ENCODE measurements around the gene LCE3B. TPM values are rescaled to one million over a fixed set of nuclear protein-coding genes. Genes with fewer than 3 reads are reported as not detected.

LCE3B gene
- total RNA-seq, 5 donors from 2014 or later (not counting 1 experiment from before 2014, with no cell fraction given): not detected

- Histone ChIP-seq H3K4me3 (ENCODE audit: control insufficient read depth in 1 of 2, extremely low read depth in 1 of 2, low read length in 1 of 2) (no peak within 1 kb of the TSS), H3K27me3 (replicated peaks in 1 of 2; ENCODE audit: control insufficient read depth in 2 of 2, extremely low read depth in 1 of 2, insufficient read depth in 2 of 2, low read length in 1 of 2) (peaks cover 0 to 25% of the 10 kb centered on the region in 2 experiments), H3K36me3 (ENCODE audit: control insufficient read depth in 2 of 2, extremely low read depth in 1 of 2, insufficient read depth in 1 of 2, low read length in 1 of 2) (no peaks in the 10 kb centered on the region), H3K9me3 (no peaks in the 10 kb centered on the region), H3K27ac (ENCODE audit: low read length) (no peak within 1 kb of the TSS), H3K4me1 (ENCODE audit: control insufficient read depth in 1 of 2, extremely low read depth in 1 of 2, insufficient read depth in 2 of 2, low read length in 2 of 2) (no peaks in the 10 kb centered on the region)
- no peak for ATAC-seq (replicated peaks in 1 of 4)
- POLR2A ChIA-PET: no interaction called here
- Mint-ChIP-seq H3K9me3 (peaks cover 6 to 12% (median 9%) of the 10 kb centered on the region in 3 donors), H3K36me3 (no peaks in the 10 kb centered on the region), H3K4me3 (no peak within 1 kb of the TSS), H3K4me1 (peaks cover 0 to 5% (median 4%) of the 10 kb centered on the region in 3 donors), H3K27ac (no peak within 1 kb of the TSS), H3K27me3 (peaks cover 26 to 30% of the 10 kb centered on the region in 2 donors)
- WGBS (ENCODE audit: insufficient coverage): 29% methylated on average over 9 of the region's 10 CpGs
- DNase-seq: no peak
- CTCF ChIA-PET: no interaction called here
Observed at GRCh38 chr1:152622803-152623202, 9.2 kb downstream of the LCE3B start, which contains the start of gene LCE3A. Gene LCE3A, minus strand, starts transcription at chr1:152623103. Its CDS starts 0 bp downstream, at chr1:152623103.

GRCh38 chr1:152623203-152623844 lies 9.7 kb downstream of the LCE3B start:
- ChIA-PET POLR2A (no interaction called here), CTCF (no interaction called here)
- no peak overlapping the region for H3K27ac Mint-ChIP-seq
- DNase-seq: peak in 4 of 35 experiments; percentile 0 to 5 (median 2)
- Histone ChIP-seq H3K36me3 (ENCODE audit: control insufficient read depth in 2 of 2, extremely low read depth in 1 of 2, insufficient read depth in 1 of 2, low read length in 1 of 2) (no peaks in the 10 kb centered on the region), H3K4me3 (ENCODE audit: control insufficient read depth in 1 of 2, extremely low read depth in 1 of 2, low read length in 1 of 2) (no peak overlapping the region), H3K4me1 (ENCODE audit: control insufficient read depth in 1 of 2, extremely low read depth in 1 of 2, insufficient read depth in 2 of 2, low read length in 2 of 2) (no peaks in the 10 kb centered on the region), H3K9me3 (no peaks in the 10 kb centered on the region), H3K27ac (ENCODE audit: low read length) (no peak overlapping the region), H3K27me3 (replicated peaks in 1 of 2; ENCODE audit: control insufficient read depth in 2 of 2, extremely low read depth in 1 of 2, insufficient read depth in 2 of 2, low read length in 1 of 2) (peaks cover 0 to 28% of the 10 kb centered on the region in 2 experiments)
- H3K27me3 Mint-ChIP-seq: peaks cover 30 to 31% of the 10 kb centered on the region in 2 donors
- H3K9me3 Mint-ChIP-seq: peaks cover 5 to 11% (median 9%) of the 10 kb centered on the region in 3 donors
- WGBS (ENCODE audit: insufficient coverage): 28% methylated on average over 17 of the region's 29 CpGs
- H3K36me3 Mint-ChIP-seq: no peaks in the 10 kb centered on the region
- no peak overlapping the region for H3K4me3 Mint-ChIP-seq
- peaks cover 0 to 5% (median 4%) of the 10 kb centered on the region in 3 donors for H3K4me1 Mint-ChIP-seq
- ATAC-seq (replicated peaks in 1 of 4): no peak

GRCh38 chr1:152626744-152627143 lies 13.1 kb downstream of the LCE3B start:
- ChIA-PET POLR2A (no interaction called here), CTCF (no interaction called here)
- Histone ChIP-seq H3K9me3 (no peaks in the 10 kb centered on the region), H3K27me3 (replicated peaks in 1 of 2; ENCODE audit: control insufficient read depth in 2 of 2, extremely low read depth in 1 of 2, insufficient read depth in 2 of 2, low read length in 1 of 2) (peaks cover 0 to 42% of the 10 kb centered on the region in 2 experiments), H3K27ac (ENCODE audit: low read length) (no peak overlapping the region), H3K4me1 (ENCODE audit: control insufficient read depth in 1 of 2, extremely low read depth in 1 of 2, insufficient read depth in 2 of 2, low read length in 2 of 2) (no peaks in the 10 kb centered on the region), H3K4me3 (ENCODE audit: control insufficient read depth in 1 of 2, extremely low read depth in 1 of 2, low read length in 1 of 2) (no peak overlapping the region), H3K36me3 (ENCODE audit: control insufficient read depth in 2 of 2, extremely low read depth in 1 of 2, insufficient read depth in 1 of 2, low read length in 1 of 2) (no peaks in the 10 kb centered on the region)
- no peak overlapping the region for H3K27ac Mint-ChIP-seq
- H3K4me3 Mint-ChIP-seq: no peak overlapping the region
- peaks cover 0 to 5% (median 4%) of the 10 kb centered on the region in 3 donors for H3K4me1 Mint-ChIP-seq
- peaks cover 41 to 43% of the 10 kb centered on the region in 2 donors for H3K27me3 Mint-ChIP-seq
- no CpG with 5 or more reads among the region's 1 CpG for WGBS (ENCODE audit: insufficient coverage)
- no peaks in the 10 kb centered on the region for H3K9me3 Mint-ChIP-seq
- ATAC-seq (replicated peaks in 1 of 4) (no peak), DNase-seq (no peak)
- H3K36me3 Mint-ChIP-seq: no peaks in the 10 kb centered on the region

- no peak for ATAC-seq (replicated peaks in 1 of 4)
- H3K27me3 Mint-ChIP-seq: peaks cover 29% of the 10 kb centered on the region in 2 donors
- CTCF ChIA-PET: no interaction called here
Observed at GRCh38 chr1:152630596-152630995, 17.0 kb downstream of the LCE3B start.

GRCh38 chr1:152640351-152640750 lies 26.7 kb downstream of the LCE3B start:
- Mint-ChIP-seq H3K27ac (no peak overlapping the region), H3K9me3 (peaks cover 0 to 4% (median 0%) of the 10 kb centered on the region in 3 donors), H3K36me3 (no peaks in the 10 kb centered on the region), H3K4me1 (no peaks in the 10 kb centered on the region), H3K4me3 (no peak overlapping the region), H3K27me3 (peaks cover 7 to 13% of the 10 kb centered on the region in 2 donors)
- Histone ChIP-seq H3K4me1 (ENCODE audit: control insufficient read depth in 1 of 2, extremely low read depth in 1 of 2, insufficient read depth in 2 of 2, low read length in 2 of 2) (no peaks in the 10 kb centered on the region), H3K27me3 (replicated peaks in 1 of 2; ENCODE audit: control insufficient read depth in 2 of 2, extremely low read depth in 1 of 2, insufficient read depth in 2 of 2, low read length in 1 of 2) (peaks cover 0 to 8% of the 10 kb centered on the region in 2 experiments), H3K4me3 (ENCODE audit: control insufficient read depth in 1 of 2, extremely low read depth in 1 of 2, low read length in 1 of 2) (no peak overlapping the region), H3K36me3 (ENCODE audit: control insufficient read depth in 2 of 2, extremely low read depth in 1 of 2, insufficient read depth in 1 of 2, low read length in 1 of 2) (no peaks in the 10 kb centered on the region), H3K9me3 (no peaks in the 10 kb centered on the region), H3K27ac (ENCODE audit: low read length) (no peak overlapping the region)
- CTCF ChIA-PET: no interaction called here
- POLR2A ChIA-PET: no interaction called here
- ATAC-seq (replicated peaks in 1 of 4): no peak
- no peak for DNase-seq
- WGBS (ENCODE audit: insufficient coverage): 70% methylated on average over 1 of the region's 1 CpG

More at GRCh38 chr1:152630596-152630995, 17.0 kb downstream of the LCE3B start:
- WGBS (ENCODE audit: insufficient coverage): 86% methylated on average over 1 of the region's 3 CpGs
- H3K27me3 ChIP-seq (replicated peaks in 1 of 2; ENCODE audit: control insufficient read depth in 2 of 2, extremely low read depth in 1 of 2, insufficient read depth in 2 of 2, low read length in 1 of 2): peaks cover 0 to 22% of the 10 kb centered on the region in 2 experiments
- POLR2A ChIA-PET: no interaction called here
- H3K36me3 Mint-ChIP-seq: no peaks in the 10 kb centered on the region
- no peak overlapping the region for H3K4me3 ChIP-seq (ENCODE audit: control insufficient read depth in 1 of 2, extremely low read depth in 1 of 2, low read length in 1 of 2)
- H3K9me3 Mint-ChIP-seq: no peaks in the 10 kb centered on the region
- H3K9me3 ChIP-seq: no peaks in the 10 kb centered on the region
- no peak overlapping the region for H3K4me3 Mint-ChIP-seq
- no peaks in the 10 kb centered on the region for H3K4me1 ChIP-seq (ENCODE audit: control insufficient read depth in 1 of 2, extremely low read depth in 1 of 2, insufficient read depth in 2 of 2, low read length in 2 of 2)
- no peak overlapping the region for H3K27ac Mint-ChIP-seq
- H3K27ac ChIP-seq (ENCODE audit: low read length): no peak overlapping the region
- no peaks in the 10 kb centered on the region for H3K36me3 ChIP-seq (ENCODE audit: control insufficient read depth in 2 of 2, extremely low read depth in 1 of 2, insufficient read depth in 1 of 2, low read length in 1 of 2)
- H3K4me1 Mint-ChIP-seq: no peaks in the 10 kb centered on the region
- DNase-seq: no peak

- H3K27me3 Mint-ChIP-seq: peaks cover 27 to 36% of the 10 kb centered on the region in 2 donors
- ChIA-PET POLR2A (interaction anchor here in 1 of 2 donors (0.7 kb wide), 1 partner anchor 21 kb away, joined by 5 read pairs; no protein-coding TSS in a partner anchor), CTCF (interaction anchor here in 1 of 2 donors (0.7 kb wide), 1 partner anchor 22 kb away, joined by 3 read pairs; no protein-coding TSS in a partner anchor)
- no peaks in the 10 kb centered on the region for H3K9me3 Mint-ChIP-seq
- WGBS (ENCODE audit: insufficient coverage): 62% methylated on average over 2 of the region's 3 CpGs
- no peak overlapping the region for H3K27ac Mint-ChIP-seq
- no peak for ATAC-seq (replicated peaks in 1 of 4)
- H3K4me3 Mint-ChIP-seq: no peak overlapping the region
- Histone ChIP-seq H3K36me3 (ENCODE audit: control insufficient read depth in 2 of 2, extremely low read depth in 1 of 2, insufficient read depth in 1 of 2, low read length in 1 of 2) (no peaks in the 10 kb centered on the region), H3K27ac (ENCODE audit: low read length) (no peak overlapping the region), H3K9me3 (no peaks in the 10 kb centered on the region), H3K4me3 (ENCODE audit: control insufficient read depth in 1 of 2, extremely low read depth in 1 of 2, low read length in 1 of 2) (no peak overlapping the region), H3K27me3 (replicated peaks in 1 of 2; ENCODE audit: control insufficient read depth in 2 of 2, extremely low read depth in 1 of 2, insufficient read depth in 2 of 2, low read length in 1 of 2) (peaks cover 0 to 11% of the 10 kb centered on the region in 2 experiments), H3K4me1 (ENCODE audit: control insufficient read depth in 1 of 2, extremely low read depth in 1 of 2, insufficient read depth in 2 of 2, low read length in 2 of 2) (no peaks in the 10 kb centered on the region)
- H3K4me1 Mint-ChIP-seq: no peaks in the 10 kb centered on the region
- no peak for DNase-seq
- no peaks in the 10 kb centered on the region for H3K36me3 Mint-ChIP-seq
Observed at GRCh38 chr1:152643945-152644344, 30.3 kb downstream of the LCE3B start.

All from T-cell (primary cell).